ENCODE results near the gene STON2. TPM values are rescaled to one million over a fixed set of nuclear protein-coding genes. Genes with fewer than 3 reads are reported as not detected.

Gene STON2
- total RNA-seq, 2 donors from 2014 or later, result 0.64 to 1.5 TPM

- peaks cover 16% of the 10 kb centered on the region for H3K27me3 Mint-ChIP-seq
- ATAC-seq (replicated peaks), result no peak
- no peaks in the 10 kb centered on the region for H3K36me3 Mint-ChIP-seq (ENCODE audit: low read depth)
- peaks cover 3% of the 10 kb centered on the region for H3K9me3 Mint-ChIP-seq
- H3K4me1 Mint-ChIP-seq, result no peaks in the 10 kb centered on the region
- H3K4me3 Mint-ChIP-seq, result no peak overlapping the region
- no peak overlapping the region for H3K27ac Mint-ChIP-seq
Measured at GRCh38 chr14:81315341-81315740, 84.8 kb downstream of the STON2 start.

DNA sequence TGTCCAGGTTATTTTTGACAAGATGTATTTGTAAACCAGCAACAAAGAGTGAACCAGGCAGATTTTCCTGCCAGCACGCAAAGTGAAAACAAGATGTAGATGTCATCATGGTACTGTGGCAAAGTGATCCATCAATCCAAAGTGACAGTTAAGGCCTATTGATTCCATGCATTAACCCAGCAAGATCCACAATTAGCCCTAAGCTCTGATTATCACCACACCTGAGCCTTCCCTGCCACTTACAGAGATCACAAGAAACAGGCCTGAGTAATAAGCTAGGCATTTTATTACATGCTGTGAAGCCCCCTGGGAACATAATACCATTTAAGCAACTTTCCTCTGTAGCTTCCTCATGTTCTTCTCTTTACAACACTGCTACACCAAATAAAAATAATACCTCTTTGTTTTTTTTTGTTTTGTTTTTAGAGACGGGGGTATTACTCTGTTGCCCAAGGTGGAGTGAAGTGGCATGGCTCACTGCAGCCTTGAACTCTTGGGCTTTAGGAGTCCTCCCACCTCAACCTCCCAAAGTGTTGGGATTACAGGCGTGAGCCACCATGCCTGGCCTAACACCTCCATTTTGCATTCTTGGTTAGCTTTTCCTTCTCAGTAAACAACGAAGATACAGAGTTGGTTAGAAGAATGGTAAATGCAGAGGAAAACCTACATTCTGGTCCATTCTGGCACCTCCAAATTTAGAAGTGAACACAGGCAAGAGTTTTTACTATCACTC, 85.5 kb downstream of the STON2 start:
- Mint-ChIP-seq H3K9me3 (peaks cover 3% of the 10 kb centered on the region), H3K36me3 (ENCODE audit: low read depth) (no peaks in the 10 kb centered on the region), H3K4me3 (no peak overlapping the region), H3K27me3 (peaks cover 12% of the 10 kb centered on the region), H3K27ac (no peak overlapping the region), H3K4me1 (no peaks in the 10 kb centered on the region)
- no peak for ATAC-seq (replicated peaks)

DNA sequence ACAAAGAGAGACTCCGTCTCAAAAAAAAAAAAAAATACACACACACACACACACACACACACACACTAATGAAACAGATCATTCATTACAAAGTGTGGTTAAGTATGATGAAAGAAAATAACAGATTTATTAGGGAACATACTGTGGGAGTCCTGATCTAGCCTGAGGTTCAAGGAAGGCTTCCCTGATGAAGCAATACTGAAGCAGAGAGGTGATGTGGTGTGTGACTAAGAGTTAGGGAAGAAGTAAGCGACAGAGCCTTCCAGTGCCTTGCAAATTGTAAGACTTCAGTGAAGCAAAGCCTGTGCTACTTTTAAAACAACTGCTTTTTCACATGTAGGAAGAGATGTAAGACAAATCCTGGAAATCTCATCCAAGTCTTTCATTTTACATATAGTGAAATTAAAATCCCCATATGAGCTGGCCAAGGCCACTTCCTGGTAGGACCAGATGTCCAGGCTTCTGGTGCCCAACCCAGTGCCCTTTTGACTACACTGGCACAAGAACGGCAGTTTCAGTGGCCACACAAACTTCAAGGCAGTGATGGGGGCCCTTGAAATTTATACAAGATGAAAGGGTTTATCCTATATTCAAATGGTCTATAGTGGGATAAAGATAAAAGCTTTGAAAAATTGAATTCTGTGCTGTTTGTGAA, 86.2 kb downstream of the STON2 start:
- H3K27me3 Mint-ChIP-seq, result peaks cover 12% of the 10 kb centered on the region
- no peak overlapping the region for H3K27ac Mint-ChIP-seq
- H3K4me3 Mint-ChIP-seq, result no peak overlapping the region
- peaks cover 3% of the 10 kb centered on the region for H3K9me3 Mint-ChIP-seq
- no peaks in the 10 kb centered on the region for H3K4me1 Mint-ChIP-seq
- H3K36me3 Mint-ChIP-seq (ENCODE audit: low read depth), result no peaks in the 10 kb centered on the region
- ATAC-seq (replicated peaks), result no peak

DNA sequence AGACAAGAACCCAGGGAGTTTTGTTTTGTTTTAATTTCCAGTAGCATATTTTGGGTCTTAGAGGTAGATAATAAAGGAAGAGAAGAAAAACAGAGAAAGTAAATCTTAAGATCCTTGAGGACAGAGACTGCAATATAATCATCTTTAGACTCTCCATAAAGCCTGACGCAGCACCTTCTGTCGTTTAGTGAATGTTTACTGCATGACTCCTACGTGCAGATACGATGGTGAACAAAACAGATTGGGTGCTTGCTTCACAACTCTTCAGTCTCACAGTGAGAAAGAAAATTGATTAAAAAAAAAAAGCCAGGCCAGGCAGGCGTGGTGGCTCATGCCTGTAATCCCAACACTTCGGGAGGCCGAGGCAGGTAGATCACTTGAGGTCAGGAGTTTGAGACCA, 86.9 kb downstream of the STON2 start:
- ATAC-seq (replicated peaks), result no peak
- Mint-ChIP-seq H3K27ac (no peak overlapping the region), H3K4me3 (no peak overlapping the region), H3K27me3 (peaks cover 12% of the 10 kb centered on the region), H3K4me1 (no peaks in the 10 kb centered on the region), H3K36me3 (ENCODE audit: low read depth) (no peaks in the 10 kb centered on the region), H3K9me3 (peaks cover 3% of the 10 kb centered on the region)

DNA sequence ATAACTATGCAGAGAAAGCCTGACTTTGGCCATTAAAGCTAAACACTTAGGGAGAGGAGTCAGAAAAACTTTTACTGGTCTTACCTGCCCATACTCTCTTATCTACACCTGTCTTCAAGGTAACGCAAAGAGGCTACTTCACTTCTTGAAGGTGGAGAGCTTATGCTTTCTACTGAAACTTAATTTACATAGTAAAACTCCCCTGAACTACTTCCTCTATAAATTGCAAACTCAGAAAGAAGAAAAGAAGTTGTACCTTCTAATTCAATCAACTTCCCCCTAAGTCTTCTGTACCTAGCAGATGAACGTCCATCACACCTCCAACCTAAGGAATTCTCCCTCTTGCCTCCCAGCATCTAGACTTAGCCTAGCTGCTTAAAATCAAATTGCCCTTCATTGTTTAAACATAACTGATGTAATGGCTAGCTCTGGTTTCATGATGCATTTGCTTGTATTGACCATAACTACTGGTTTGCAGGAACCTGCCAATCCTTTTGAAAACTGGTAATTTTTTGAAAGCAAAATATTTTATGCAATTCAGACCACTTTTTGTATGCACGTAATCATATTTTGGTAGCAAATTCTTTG, 87.7 kb downstream of the STON2 start:
- H3K27me3 Mint-ChIP-seq, result peaks cover 12% of the 10 kb centered on the region
- H3K4me1 Mint-ChIP-seq, result no peaks in the 10 kb centered on the region
- H3K9me3 Mint-ChIP-seq, result peaks cover under 1% of the 10 kb centered on the region
- ATAC-seq (replicated peaks), result no peak
- H3K27ac Mint-ChIP-seq, result no peak overlapping the region
- no peak overlapping the region for H3K4me3 Mint-ChIP-seq
- no peaks in the 10 kb centered on the region for H3K36me3 Mint-ChIP-seq (ENCODE audit: low read depth)

- peaks cover 12% of the 10 kb centered on the region for H3K27me3 Mint-ChIP-seq
- ATAC-seq (replicated peaks), result no peak
- H3K4me1 Mint-ChIP-seq, result no peaks in the 10 kb centered on the region
Measured at GRCh38 chr14:81311778-81312177, 88.3 kb downstream of the STON2 start.

DNA sequence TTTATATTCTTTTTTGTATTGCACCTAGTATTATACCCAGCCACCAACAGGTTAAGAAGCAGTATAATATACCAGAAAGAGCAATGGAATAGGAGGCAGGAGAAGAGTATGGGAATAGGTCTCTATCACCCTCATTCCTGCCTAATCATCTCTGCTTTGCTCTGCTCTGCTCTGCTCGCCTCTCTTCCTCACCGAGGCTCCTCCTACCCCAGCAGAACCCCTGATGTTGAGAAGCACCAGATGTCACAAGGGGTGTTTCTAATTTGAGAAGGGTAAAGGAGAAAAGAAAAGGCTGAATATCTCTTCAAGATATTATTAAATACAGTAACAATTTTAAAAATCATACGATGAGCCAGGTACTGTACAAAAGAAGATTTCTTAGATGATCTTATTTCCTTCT, 89.0 kb downstream of the STON2 start:
- Mint-ChIP-seq H3K36me3 (ENCODE audit: low read depth) (no peaks in the 10 kb centered on the region), H3K27me3 (peaks cover 12% of the 10 kb centered on the region), H3K4me3 (no peak overlapping the region), H3K27ac (no peak overlapping the region), H3K9me3 (no peaks in the 10 kb centered on the region), H3K4me1 (no peaks in the 10 kb centered on the region)
- ATAC-seq (replicated peaks), result no peak

More at GRCh38 chr14:81311778-81312177, 88.3 kb downstream of the STON2 start:
- Mint-ChIP-seq H3K4me3 (no peak overlapping the region), H3K9me3 (no peaks in the 10 kb centered on the region), H3K36me3 (ENCODE audit: low read depth) (no peaks in the 10 kb centered on the region), H3K27ac (no peak overlapping the region)

GRCh38 chr14:81310606-81311005, 89.5 kb downstream of the STON2 start:
- H3K9me3 Mint-ChIP-seq, result no peaks in the 10 kb centered on the region
- H3K27me3 Mint-ChIP-seq, result peaks cover 12% of the 10 kb centered on the region
- no peak overlapping the region for H3K4me3 Mint-ChIP-seq
- H3K4me1 Mint-ChIP-seq, result no peaks in the 10 kb centered on the region
- ATAC-seq (replicated peaks), result no peak
- no peaks in the 10 kb centered on the region for H3K36me3 Mint-ChIP-seq (ENCODE audit: low read depth)
- H3K27ac Mint-ChIP-seq, result no peak overlapping the region

DNA sequence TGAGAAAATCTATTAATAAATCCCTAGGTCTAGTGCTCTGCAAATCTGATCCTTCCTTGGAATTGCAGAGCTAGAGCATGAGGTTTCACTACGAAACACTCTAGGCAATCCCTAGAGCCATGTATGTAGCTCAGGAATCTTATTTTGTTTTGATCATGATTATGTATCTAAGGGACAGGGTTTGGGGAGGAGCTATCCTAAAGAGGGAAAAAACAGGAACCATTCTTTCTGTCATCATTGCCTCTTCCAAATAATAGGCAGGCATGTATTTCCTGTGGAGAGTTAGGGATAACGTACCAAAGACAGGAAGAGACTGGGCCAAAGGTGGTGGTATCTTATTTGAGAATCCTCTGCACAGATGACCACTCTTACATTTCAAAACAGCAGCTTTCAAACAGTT, 90.6 kb downstream of the STON2 start:
- no peak overlapping the region for H3K4me3 Mint-ChIP-seq
- H3K36me3 Mint-ChIP-seq (ENCODE audit: low read depth), result no peaks in the 10 kb centered on the region
- no peaks in the 10 kb centered on the region for H3K9me3 Mint-ChIP-seq
- peaks cover 12% of the 10 kb centered on the region for H3K27me3 Mint-ChIP-seq
- H3K27ac Mint-ChIP-seq, result no peak overlapping the region
- no peaks in the 10 kb centered on the region for H3K4me1 Mint-ChIP-seq
- ATAC-seq (replicated peaks), result no peak

GRCh38 chr14:81305743-81306142, 94.4 kb downstream of the STON2 start:
- ATAC-seq (replicated peaks), result no peak
- no peak overlapping the region for H3K27ac Mint-ChIP-seq
- H3K9me3 Mint-ChIP-seq, result no peaks in the 10 kb centered on the region
- no peaks in the 10 kb centered on the region for H3K36me3 Mint-ChIP-seq (ENCODE audit: low read depth)
- peaks cover 9% of the 10 kb centered on the region for H3K4me1 Mint-ChIP-seq
- peaks cover 2% of the 10 kb centered on the region for H3K27me3 Mint-ChIP-seq
- no peak overlapping the region for H3K4me3 Mint-ChIP-seq

GRCh38 chr14:81305065-81305464, 95.1 kb downstream of the STON2 start:
- Mint-ChIP-seq H3K36me3 (ENCODE audit: low read depth) (no peaks in the 10 kb centered on the region), H3K4me3 (no peak overlapping the region), H3K4me1 (peaks cover 9% of the 10 kb centered on the region), H3K27me3 (no peaks in the 10 kb centered on the region), H3K9me3 (no peaks in the 10 kb centered on the region), H3K27ac (no peak overlapping the region)
- ATAC-seq (replicated peaks), result no peak

DNA sequence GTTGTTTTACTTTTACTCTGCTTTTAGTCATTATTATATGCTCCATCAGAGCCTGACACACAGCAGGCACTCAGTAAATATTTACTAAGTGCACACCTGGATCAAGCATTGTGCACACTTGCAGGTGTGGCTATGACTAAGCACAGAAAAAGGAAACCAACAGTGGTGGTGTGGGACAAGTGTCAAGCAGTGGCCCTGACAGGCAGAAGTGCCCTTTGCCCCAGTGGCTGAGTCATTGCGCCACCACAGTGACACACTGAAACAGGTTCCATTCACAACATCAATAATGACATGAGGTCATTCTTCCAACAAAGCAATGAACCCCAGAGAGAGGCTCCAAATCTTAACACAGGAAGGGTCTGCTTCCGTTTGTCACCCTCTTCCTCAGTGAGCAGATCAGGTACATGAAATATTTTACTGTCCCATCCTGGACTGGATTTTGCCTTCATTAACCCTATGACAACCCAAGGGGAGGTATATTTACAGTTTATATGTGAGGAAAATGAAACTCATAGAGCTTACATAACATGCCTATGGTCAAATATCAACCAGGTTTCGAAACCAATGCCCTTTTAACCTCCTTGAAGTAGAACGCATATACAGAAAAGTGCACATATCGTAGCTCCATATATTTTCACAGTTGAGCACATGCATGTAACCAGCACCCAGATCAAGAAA, 96.7 kb downstream of the STON2 start:
- Mint-ChIP-seq H3K27me3 (no peaks in the 10 kb centered on the region), H3K4me1 (peaks cover 9% of the 10 kb centered on the region), H3K9me3 (no peaks in the 10 kb centered on the region), H3K4me3 (no peak overlapping the region), H3K36me3 (ENCODE audit: low read depth) (no peaks in the 10 kb centered on the region), H3K27ac (no peak overlapping the region)
- ATAC-seq (replicated peaks), result peak; percentile 97

GRCh38 chr14:81302638-81303037, 97.5 kb downstream of the STON2 start:
- peaks cover 9% of the 10 kb centered on the region for H3K4me1 Mint-ChIP-seq
- H3K27me3 Mint-ChIP-seq, result no peaks in the 10 kb centered on the region
- H3K27ac Mint-ChIP-seq, result no peak overlapping the region
- no peak overlapping the region for H3K4me3 Mint-ChIP-seq
- no peaks in the 10 kb centered on the region for H3K9me3 Mint-ChIP-seq
- ATAC-seq (replicated peaks), result no peak
- no peaks in the 10 kb centered on the region for H3K36me3 Mint-ChIP-seq (ENCODE audit: low read depth)

DNA sequence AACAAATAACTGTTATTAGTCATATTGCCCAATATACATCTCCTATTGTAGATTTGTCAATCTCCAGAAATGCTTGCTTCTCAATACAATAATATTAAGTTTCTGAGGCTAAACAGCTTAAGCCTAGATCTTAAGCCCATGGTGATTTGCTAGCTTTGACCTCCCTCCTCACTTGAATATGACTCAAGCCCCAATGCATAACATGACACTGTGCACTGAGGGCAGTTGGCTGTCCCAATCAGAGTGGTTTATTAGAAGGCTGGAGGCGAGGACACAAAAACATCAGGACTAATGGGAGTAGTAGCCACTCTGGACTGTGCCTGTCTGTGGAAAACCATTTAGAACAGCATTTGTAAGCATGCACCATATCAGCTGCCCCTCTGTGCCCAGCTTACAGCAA, 98.3 kb downstream of the STON2 start:
- Mint-ChIP-seq H3K27me3 (peaks cover 3% of the 10 kb centered on the region), H3K4me1 (peaks cover 9% of the 10 kb centered on the region), H3K27ac (no peak overlapping the region), H3K36me3 (ENCODE audit: low read depth) (no peaks in the 10 kb centered on the region), H3K9me3 (no peaks in the 10 kb centered on the region), H3K4me3 (no peak overlapping the region)
- no peak for ATAC-seq (replicated peaks)

DNA sequence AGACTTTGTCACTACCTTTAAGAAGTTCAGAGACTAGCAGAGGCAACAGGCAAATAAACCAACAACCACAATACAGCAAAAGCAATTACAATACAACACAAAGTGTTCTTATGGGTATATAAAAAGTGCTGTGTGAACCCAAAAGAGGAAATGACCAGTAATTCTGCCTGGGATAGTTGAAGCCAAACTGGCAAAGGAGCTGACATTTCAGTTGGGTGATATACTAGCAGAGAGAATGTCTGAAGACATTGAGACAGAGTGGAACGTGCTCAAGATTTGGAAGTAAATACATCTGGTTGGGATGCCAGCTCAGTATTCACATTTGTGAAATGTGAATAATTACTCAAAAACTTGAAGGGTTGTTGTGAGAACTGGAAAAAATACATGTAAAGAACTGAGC, 98.8 kb downstream of the STON2 start:
- H3K27ac Mint-ChIP-seq, result no peak overlapping the region
- ATAC-seq (replicated peaks), result no peak
- peaks cover 9% of the 10 kb centered on the region for H3K4me1 Mint-ChIP-seq
- peaks cover 3% of the 10 kb centered on the region for H3K27me3 Mint-ChIP-seq
- H3K4me3 Mint-ChIP-seq, result no peak overlapping the region
- H3K36me3 Mint-ChIP-seq (ENCODE audit: low read depth), result no peaks in the 10 kb centered on the region
- no peaks in the 10 kb centered on the region for H3K9me3 Mint-ChIP-seq

Data from activated T-helper 17 cell treated with anti-CD3 and anti-CD28 coated beads, Interleukin-2, amount 50 U/mL, for 72 hours (primary cell).